RKO (cell line): ENCODE results near the gene USPL1.
"Not testable (repeated sequence)": the region's sequence is repeated elsewhere in the genome, so short reads cannot be mapped to it uniquely, and the experiment has no call there.

Experiments used
- DNase-seq: peaks from one replicate; pipeline ENCODE4 v3.0.0-alpha.2; 2016; ENCODE audit warnings: low spot score

USPL1 gene

DNA sequence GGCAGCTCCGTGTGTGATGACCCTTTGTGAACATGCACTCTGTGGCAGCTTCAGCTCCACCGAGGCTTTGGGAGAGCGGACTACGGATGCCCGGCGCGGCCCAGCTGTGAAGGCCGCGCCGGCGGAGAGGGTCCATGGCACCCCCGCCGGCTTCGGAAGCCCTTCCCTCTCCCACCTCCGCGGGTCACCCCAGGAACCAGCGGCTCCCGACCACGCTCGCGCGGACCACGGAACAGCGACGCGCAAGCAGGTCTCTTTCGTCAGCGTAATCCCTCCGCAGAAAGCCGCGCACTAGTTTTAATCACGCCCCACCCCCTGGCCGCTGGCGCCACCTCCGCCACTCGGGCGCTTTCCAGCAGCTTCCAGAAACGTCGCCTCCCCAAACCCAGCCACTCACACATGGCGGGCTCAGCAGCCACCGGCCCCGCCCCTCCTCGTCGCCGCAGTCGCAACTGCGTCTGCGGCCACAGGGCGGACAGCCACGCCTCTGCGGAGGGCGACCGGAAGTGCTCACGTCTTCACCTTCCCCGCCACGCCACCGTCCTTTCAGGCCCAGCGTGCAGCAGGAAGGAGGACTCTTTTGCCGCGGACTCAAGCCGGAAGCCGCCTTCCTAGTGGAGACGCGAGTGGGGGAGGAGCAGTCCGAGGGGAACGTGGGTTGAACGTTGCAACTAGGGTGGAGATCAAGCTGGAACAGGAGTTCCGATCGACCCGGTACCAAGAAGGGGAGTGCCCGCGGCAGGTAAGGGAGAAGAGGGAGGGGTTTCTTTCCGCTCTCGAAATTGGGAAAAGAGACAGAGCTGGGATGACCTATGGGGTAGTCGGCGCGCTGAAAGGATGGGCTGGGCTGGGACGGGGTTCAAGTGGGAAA lies at the start of gene USPL1:
TSS of gene USPL1 (plus strand) at position 606 of the 871 bp plus-strand sequence. CDS start 3,221 bp downstream, outside the sequence.
- DNase-seq, result peak; percentile 99

DNA sequence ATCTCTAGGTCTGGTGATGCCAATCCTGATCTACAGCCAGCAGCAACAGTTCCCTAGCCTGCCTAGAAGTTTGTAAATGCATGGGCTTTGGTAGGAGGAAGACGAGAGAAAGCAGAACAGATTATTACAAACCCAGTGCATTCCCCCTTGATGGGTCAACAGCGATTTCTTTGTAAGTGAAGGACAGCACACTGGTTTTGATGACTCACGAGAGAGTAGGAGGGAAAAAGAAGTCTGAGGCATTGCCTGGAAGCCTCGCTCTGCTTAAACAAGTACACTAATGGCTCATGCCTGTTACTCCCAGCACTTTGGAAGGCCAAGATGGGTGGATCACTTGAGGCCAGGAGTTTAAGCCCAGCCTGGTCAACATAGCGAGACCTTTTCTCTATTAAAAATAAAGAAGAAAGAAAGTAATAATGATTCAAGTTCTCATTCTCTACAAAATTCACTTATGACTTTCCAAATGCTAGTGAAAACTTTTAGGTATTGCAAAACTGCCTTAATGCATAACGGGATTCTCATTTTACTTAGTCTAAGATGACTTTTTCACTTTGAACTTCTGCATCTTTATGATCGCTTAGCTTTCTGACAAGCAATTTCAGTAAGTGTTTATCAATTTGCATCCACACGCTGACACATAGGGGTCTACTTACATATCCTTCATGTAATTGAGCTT lies 47.7 kb upstream of the USPL1 start:
- DNase-seq, result peak; percentile 96

DNA sequence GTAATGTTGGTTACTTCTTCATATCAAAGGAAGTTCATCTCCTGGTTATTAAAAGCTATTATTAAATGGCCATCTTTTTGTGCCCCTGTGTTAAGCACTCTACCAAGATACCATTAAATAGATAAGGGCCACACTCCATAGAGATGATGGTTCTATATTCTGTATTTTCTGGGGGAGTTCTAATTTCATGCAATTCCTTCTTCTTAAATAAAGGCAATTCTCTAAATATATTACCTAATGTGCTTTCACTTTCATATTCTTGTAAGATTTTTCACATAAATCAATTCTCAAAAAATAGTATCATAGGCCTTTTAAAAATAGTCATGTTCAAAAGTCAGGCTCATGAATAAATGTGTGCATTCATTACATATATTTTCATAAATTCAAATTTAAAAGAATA lies 47.0 kb upstream of the USPL1 start:
- no peak for DNase-seq

DNA sequence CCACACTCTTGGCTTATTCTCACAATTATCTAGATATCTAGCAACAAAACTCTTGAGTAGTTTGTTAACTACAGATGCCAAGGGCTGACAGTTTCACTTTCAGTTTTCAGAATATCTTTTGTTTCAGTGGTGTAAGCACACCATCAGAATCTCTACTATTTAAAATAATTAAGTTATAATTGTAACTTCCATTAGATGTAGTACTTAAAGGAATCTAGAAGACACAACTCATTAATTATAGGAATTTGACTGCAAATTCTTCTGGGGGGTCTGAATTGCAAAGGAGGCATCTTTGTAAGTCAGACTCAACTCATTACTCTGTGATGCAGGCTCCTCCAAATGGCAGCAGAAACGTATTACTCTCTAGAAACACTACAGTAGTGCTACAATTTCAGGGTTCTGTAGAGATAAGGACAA lies 44.9 kb upstream of the USPL1 start:
- peak; percentile 70 for DNase-seq

DNA sequence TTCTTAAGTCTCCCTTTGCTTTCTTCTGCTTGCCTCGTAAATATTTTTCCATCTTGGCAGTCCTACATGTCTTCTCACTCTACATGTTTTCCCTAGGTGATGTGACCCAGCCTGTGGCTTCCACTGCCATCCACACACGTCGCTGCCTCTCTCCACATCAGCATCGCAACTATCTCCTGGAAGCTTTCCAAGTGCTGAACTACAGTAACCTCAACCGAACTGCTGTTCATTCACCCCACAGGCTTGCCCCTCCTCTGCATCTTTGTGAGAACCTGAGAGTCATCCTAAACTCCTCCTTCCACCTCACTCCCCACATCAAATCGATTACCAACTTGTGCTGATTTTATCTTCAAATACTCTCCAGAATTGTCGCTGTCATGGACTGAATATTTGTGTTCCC lies 41.2 kb upstream of the USPL1 start:
- no peak for DNase-seq

DNA sequence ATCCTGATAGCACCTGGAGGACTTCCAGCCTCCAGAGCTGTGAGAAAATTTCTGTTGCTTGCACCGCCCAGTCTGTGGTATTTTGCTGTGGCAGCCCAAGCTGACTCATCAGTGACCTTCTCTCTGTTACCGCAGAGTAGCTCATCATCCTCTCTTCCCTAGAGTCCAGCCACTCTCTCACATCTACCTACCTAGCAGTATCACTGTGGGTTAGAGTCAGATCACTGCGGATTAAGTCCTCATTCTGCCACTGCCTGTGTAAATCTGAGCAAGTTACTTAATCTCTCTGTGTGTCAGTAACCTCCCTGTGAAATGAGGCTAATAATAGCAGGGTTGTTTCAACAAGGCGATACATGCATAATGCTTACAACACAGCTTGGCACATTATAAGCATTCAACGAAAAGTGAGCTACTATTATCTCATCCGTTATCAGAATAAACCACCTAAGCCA lies 40.3 kb upstream of the USPL1 start:
- DNase-seq, result peak; percentile 54

DNA sequence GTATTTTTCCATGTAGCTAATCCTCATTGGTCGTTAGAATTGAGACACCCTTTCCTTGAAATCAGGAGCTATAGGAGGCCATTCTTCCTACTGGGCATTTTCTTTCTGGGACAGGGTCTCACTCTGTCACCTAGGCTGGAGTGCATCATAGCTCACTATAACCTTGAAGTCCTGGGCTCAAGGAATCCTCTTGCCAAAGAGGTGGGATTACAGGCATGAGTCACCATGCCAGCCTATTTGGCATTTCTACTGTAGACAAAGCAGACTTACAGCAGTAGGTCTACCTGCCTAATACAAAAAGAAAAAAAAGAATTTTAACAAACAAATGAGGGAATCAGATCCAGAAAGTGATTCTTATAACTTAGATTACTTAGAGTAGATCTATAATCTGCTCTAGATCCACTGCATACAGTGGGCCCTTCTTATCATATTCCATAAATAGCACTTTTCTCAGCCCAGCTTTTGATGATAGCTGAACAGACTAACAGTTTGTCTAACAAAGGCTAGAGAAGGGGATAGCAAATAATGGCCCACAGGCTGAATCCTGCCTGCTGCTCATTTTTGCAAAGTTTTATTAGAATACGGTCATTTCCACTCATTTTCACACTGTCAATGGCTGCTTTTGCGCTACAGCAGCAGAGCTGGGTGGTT lies 36.7 kb upstream of the USPL1 start:
- no peak for DNase-seq

DNA sequence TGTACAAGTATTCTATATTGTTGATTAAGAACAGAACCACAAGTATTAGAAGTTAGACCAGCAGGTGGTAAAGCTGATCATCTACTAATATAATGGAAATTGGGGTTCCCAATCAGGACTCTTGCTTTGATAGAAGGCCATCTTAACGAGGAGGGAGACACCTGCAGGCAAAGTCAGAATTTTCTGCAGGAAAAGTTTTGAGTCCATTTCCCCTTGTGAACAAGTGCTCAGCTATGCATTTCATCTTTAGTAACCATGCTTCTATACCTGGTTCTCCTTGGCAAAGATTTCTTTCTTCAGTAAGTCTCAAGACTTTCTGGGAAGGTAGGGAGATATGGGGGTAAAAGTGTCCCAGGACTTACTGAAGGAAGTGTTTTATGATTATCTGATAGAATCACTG lies 36.1 kb upstream of the USPL1 start:
- DNase-seq, result peak; percentile 43

DNA sequence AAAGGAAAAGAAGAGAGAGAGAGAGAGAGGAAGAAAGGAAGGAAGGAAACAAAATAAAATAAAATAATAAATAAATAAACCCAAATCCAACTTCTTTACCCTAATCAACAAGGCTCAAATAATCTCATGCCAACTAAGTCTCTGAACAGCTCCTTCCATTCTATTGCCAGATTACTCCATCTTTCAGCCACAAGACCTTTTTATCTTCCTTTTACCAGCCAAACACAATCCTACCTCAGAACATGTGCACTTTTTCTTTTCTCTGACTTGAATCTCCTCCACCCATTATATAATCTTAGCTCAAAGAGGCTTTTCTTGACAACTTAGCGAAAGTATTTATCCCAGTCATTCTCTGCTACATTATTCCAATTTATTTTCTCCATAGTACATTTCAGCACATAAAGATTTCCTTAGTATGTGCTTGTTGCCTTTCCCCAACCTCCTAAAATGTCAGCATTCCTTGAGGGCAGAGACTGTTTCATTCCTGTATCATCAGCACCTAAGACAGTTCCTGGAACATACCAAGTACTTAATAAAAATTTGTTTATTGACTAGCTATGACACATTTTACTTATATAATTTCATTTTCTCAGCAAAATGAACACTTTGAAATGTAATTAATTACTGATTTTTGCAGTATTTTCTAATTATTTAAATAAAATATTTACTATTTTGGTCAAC lies 33.5 kb upstream of the USPL1 start:
- DNase-seq, result no peak

DNA sequence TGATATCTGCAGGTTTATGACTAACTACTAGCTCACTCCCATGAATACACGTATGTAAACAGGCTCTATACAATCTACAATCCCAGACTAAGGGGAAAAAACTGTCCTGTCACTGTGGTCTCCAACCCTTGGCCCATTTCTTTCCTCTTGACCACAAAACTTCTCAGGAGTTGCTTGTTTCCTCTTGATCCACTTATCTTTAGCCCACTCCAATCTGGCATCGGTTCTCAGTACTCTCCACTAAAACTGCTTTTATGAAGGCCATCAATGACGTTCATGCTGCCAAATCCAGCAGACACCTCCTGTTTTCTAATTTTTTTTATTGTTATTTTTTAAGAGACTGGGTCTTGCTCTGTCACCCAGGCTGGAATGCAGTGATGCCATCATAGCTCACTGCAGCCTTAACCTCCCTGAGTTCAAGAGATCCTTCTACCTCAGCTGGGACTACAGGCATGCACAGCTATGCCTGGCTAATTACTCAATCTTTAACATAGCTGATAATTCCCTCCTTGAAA lies 31.9 kb upstream of the USPL1 start:
- no peak for DNase-seq

DNA sequence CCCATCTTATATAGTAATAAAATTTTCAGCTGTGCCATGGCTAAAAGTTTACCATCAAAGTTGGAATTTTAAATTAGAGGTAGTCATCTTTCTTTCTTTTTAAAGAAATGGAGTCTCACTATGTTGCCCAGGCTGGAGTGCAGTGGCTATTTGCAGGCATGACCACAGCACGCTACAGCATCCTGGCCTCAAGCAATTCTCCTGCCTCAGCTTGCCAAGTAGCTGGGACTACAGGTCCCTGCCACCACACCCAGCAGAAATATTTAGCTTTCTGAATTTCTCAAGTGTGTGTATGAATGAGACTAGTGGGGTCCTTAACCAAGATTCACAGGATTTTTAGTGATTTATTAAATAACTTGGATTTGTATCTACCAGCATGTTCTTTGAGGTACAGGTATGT lies 30.5 kb upstream of the USPL1 start:
- no peak for DNase-seq

DNA sequence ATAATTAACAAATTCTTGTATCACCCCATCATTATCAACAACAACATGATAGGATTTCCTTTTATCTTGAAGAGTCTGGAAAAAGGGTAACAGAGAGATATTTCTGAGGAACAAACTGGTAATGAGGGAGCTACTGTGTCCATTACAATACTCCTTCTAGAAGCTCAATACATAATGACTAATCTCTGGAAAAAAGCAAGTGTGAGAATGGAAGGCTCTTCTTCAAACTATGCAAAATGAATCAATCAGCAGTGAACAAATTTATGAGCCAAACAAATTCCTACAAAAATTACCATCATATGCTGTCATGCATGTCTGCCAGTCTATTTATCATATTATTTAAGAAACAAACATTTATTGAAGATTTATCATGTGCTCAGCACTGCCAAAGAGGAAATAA lies 30.0 kb upstream of the USPL1 start:
- DNase-seq, result no peak

DNA sequence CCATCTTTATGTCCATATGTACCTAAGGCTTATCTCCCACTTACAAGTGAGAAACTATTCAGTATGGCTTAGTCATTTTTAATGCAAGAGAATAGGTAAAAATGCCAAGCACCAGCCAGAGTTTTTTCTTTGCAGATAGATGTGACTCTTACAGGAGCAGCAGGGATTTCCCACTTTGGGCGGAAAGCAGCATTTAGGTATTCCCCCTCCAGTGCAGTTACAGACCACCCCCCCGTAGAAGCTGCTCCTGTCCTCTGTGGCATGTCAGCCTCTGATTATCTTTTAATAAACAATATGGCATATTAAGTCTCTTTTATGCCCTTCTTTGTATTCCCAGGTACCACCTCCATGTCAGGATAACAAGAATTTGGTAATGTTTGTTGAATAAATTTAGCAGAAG lies 24.7 kb upstream of the USPL1 start:
- no peak for DNase-seq

DNA sequence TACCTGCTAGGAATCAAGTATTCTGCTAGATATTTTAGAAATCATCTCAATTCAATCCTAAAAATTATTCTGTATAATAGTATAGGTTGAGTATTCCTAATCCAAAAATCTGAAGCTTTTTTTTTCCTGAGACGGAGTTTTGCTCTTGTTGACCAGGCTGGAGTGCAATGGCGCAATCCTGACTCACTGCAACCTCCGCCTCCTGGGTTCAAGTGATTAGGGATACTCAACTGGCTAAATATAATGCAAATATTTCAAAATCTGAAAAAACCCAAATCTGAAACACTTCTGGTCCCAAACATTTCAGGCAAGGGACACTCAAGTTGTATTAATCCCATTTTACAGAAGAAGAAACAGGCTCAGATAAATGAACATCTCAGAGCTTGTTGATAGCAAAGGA lies 17.2 kb upstream of the USPL1 start:
- DNase-seq, result no peak

DNA sequence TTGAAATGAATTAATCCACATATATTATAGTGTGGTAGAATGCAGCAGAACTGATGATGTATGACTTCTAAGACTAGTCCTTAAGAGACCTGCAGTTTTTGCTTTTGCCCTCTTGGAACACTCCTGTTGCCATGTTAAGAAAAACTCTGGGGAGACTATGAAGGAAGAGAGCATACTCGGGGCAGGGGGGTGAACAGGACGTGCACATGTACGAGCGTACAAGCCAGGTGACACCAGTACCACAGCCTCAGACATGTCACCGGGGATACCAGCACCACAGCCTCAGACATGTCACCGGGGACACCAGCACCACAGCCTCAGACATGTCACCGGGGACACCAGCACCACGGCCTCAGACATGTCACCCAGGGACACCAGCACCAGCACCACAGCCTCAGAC lies 15.9 kb upstream of the USPL1 start:
- no peak for DNase-seq

DNA sequence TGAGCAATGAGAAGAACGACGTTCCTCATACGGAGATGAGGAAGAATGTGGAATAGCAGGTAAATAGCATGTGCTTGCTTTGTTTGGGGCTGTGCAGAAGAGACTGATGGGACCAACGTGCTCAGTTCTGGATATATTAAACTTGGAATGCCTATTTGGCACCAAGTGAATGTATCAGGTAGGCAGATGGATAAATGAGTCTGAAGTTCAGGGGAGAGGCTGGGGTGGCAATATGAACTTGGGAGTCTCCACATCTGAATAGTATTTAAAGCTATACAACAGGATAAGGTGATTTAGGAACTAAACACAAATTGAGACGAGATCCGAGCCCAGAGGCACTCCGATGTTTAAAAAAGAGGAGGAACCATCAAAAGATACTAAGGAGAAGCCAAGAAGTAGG lies 12.7 kb upstream of the USPL1 start:
- no peak for DNase-seq

DNA sequence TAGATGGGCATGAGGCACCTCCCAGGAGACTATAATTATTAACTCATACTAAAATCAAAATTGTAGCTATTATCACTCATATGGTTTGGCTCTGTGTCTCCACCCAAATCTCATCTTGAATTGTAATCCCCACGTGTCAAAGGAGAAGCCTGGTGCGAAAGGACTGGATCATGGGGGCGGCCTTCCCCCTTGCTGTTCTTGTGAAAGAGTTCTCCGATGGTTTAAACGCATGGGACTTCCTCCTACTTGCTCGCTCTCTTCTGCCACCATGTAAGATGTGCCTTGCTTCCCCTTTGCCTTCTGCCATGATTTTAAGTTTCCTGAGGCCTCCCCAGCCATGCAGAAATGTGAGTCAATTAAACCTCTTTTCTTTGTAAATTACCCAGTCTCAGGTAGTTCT lies 10.5 kb upstream of the USPL1 start:
- not testable (repeated sequence) for DNase-seq

DNA sequence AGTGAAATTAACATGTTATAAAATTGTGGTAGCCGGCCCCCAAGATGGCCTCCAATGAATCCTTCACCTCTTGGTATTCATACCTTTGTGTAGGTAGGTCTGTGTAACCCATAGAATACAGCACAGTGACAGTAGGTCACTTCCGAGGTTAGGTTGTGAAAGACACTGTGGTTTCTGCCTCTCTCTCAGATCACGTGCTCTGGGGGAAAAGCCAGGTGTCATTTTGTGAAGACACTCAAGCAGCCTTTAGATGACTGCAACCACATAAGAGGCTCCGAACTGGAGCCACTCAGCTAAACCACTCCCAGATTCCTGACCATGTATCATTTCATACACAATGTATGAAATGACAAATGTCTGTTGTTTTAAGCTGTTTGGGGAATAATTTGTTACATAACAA lies 9.8 kb upstream of the USPL1 start:
- DNase-seq, result no peak

DNA sequence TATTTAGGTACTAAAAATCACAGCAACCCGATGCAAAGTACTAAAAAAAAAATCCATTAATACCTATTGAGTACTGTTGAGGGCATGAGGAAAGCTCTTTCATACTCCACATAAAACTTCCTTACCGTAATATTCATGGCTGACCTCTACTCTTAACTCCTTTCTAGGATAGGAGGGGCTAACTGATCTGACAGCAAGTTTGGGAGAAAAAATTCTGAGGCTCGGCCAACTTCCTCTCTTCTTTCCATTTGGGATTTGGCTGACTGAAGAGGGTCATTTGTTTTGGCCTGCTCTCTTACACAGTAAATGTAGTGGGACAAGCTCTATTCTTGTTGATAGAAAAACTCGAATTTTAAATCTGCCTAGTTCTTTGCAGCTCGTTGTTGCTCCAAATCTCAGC lies 9.4 kb upstream of the USPL1 start:
- DNase-seq, result no peak

DNA sequence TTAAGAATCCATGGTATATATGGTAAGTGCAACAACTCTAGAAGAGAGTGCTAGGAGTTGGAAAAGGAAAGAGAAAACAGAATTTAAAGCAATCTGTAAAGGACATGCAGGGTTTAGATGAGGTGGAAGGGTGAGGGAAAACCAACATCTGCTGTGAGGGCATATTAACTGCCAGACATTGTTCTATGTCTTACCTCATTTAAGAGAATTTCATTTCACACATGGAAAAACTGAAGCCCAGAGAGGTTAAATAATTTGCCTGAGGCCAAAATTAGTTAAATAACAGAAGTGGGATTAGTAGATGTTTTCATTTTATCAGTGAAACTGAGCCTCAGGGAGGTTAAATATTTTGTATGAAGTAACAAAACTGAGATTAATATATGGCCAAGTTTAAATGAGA lies 7.4 kb upstream of the USPL1 start:
- no peak for DNase-seq

DNA sequence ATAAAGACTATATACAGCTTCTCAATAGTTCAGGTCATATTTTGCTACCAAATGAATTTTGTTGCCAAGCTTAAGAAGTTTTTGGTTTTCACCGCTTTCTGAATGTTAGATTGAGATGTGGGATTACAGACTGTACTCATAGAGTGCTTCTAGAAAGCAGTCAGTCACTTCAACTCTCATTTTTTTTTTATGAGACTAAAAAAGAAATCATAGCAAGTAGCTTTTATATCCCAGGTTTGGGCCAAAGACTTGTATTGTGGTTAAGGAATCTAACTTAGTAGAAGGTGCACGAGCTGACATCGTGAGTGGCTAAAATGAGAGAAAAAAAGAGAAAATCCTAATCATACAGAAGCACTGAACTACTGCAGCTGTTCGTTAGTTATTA lies 2.2 kb upstream of the USPL1 start:
- DNase-seq, result peak; percentile 32

DNA sequence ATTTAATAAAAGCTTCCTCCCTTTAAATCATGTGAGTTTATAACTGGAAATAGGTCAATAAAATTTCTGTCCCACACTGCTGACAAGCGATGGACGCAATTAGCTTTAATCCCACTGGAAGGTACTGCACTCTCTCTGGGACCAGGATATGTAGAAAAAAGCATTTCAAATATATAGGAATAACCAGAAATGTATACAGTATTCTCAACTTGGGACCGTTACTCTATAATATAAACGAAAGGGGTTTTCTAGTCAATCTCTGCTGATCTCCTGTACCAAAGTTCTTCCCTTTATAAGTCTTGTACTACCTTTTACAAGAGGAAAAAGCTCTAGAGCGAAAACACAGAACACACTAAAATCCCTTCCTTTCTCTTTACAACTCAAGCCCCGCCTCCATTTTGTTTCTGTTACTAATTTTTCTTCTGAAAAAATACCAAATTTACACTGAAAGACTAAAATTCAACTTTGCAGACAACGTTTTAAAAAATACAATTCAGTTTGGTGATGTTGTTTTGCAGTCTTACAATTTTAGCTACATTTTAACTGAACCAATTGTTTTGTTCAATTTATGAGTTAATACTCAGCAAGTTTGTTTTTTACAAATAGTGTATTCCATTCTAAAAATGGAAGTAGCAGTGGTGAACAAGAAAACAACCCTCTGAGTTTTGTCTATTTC lies 1.7 kb upstream of the USPL1 start:
- peak; percentile 64 for DNase-seq
